SHP77 treated with DMSO at 0.1 percent for 48 hours (cell line): Measurements from ENCODE around the gene AQP12B.

Experiments used
- DNase-seq: peaks from one replicate; lab custom pipeline; 2025; lab: John Stamatoyannopoulos, UW

AQP12B gene

GRCh38 chr2:240717681-240718581 lies 35.2 kb upstream of the AQP12B start:
- no peak for DNase-seq

DNA sequence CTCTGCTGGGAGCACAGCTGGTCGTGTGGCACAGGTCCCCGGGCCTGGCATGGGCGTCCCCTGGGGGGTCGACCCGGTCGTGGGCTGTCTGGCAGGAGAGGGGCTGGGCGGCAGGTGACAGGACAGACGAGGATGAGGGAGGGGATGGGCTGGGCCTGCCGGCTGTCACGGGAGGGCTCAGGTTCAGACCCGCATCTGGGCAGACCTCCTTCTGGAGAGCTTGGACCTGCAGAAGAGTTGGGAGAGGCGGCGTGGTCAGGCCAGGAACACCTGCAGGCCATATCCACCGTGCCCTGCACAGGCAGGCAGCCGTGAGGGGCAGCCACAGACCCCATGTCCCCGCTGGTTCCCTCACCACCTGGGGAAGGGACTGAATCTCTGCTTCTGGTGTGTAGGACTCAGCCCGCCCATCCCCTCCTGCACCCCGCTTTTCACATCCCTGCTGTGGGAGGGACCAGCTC lies 34.5 kb upstream of the AQP12B start:
- no peak for DNase-seq

GRCh38 chr2:240716130-240716798 lies 33.6 kb upstream of the AQP12B start:
- no peak for DNase-seq

DNA sequence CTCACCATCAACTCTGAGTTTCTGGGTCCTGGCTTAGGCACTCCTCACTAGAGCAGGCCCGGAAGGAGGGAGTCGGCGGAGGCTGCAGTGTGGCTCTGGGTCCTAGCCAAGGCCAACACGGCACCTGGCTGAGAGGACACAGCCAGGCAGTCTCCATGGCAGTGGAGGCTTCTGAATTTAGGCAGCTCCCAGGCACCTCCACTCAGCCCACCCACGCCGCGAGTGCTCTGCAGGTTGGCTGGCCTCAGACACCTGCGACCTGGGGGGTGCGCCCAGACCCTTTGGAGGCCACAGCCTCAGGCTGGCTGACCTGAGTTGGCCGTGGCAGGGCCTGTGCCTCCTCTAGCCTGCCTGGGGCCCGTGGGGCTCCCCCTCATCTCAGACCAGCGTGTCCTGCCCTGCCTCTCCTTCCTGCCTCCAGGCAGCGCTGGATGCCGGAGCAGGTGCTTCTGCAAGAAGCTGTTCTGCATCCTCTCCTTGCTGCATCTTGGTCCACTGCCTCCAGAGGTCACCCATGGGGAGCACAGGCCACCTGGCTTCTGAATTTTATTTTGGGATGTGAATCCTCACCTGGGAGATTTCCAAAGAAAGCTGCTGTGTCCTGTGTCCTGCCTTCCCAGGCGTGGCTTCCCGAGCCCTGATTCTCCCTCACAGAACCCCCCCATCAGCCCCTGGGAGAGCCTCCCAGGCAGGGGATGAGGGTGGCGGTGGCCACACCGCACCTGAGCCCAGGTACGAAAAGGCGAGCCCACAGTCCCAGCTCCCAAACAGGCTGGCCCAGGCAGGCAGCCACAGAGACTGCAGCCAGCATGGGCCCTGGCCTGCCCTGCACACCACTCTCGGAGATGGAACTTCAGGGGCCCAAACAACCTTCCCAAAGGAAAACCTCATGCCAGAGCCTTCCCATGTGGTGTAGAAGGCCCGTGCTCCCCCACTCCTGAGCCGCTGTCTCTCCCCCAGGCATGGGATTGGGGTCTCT lies 32.4 kb upstream of the AQP12B start:
- no peak for DNase-seq

GRCh38 chr2:240713928-240714746 lies 31.5 kb upstream of the AQP12B start:
- no peak for DNase-seq

- DNase-seq: no peak
Observed at GRCh38 chr2:240713071-240713927, 30.6 kb upstream of the AQP12B start.

GRCh38 chr2:240712121-240712520 lies 29.4 kb upstream of the AQP12B start:
- DNase-seq: no peak

- DNase-seq: no peak
Observed at GRCh38 chr2:240711701-240712100, 29.0 kb upstream of the AQP12B start.

GRCh38 chr2:240711296-240711695 lies 28.6 kb upstream of the AQP12B start:
- DNase-seq: no peak

GRCh38 chr2:240708457-240708856 lies 25.8 kb upstream of the AQP12B start:
- DNase-seq: no peak

GRCh38 chr2:240707821-240708220 lies 25.1 kb upstream of the AQP12B start:
- no peak for DNase-seq

- no peak for DNase-seq
Observed at GRCh38 chr2:240707043-240707756, 24.5 kb upstream of the AQP12B start.

DNA sequence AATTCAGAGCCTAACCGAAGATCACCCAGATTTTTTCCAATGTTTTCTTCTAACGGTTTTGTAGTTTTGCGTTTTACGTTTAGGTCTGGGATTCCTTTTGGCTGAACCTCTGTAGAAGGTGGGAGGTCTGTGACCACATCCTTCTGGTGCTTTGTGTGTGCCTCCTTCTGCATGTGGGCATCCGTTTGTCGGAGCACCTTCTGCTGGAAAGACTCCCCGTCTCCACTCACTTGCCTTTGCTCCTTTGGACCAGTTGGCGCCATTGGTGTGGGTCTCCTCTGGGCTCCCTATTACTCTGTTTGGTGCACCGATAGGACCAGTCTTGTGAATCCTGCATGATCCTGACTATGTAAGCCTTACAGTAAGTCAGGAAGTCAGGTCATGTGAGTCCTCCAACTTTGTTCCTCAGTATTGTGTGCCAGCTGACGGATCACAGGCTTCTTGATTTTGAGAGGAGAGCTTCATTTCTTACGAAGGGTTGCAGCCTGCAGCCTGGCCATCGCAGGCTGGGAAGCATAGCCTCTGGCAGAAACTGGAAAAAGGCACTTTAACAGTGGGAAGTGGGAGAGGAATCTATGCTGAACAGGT lies 22.6 kb upstream of the AQP12B start:
- DNase-seq: no peak

- no peak for DNase-seq
Observed at GRCh38 chr2:240704651-240705050, 22.0 kb upstream of the AQP12B start.

DNA sequence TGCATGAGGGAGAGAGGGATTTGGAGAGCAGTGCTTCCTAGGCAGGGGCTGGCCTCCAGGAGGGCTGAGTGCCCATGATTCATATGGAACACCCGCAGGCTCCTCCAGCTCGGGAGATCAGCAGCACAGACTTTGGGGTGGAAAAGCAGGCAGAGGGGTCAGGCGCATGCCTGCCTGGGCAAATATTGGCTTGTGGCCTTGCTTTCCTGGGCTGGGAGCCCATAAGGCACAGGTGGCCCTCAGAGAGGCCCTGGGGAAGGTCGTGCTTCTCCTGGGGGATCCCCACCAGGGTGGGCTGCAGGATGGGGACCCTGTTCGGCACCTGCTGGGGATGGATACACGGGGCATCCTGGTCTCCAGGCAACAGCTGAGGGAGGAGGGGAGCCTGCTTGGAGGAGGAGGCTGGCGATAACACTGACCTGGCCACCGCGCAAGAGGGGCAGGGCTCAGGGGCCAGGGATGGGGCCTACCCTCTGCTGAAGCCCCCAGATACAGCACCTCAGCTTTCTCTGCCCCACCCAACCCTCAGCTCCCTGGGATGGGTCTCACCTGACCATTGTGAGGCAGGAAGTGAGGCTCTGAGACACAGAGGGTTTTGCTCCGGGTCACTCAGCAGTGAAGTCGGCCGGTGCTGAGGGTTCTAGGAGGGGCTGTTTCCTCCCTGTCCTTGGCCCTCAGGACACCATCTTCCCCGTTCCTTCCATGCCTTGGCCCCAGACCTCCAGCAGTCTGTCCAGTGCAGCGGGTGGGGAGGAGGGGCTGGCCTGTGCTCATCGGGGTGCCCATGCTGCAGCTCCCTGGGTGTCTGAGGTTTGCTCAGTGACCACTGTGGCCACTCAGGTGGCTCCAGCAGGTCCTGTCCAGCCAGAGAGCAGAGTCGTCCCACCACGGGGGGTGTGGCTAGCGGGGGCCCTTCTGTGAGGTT lies 21.0 kb upstream of the AQP12B start:
- no peak for DNase-seq

DNA sequence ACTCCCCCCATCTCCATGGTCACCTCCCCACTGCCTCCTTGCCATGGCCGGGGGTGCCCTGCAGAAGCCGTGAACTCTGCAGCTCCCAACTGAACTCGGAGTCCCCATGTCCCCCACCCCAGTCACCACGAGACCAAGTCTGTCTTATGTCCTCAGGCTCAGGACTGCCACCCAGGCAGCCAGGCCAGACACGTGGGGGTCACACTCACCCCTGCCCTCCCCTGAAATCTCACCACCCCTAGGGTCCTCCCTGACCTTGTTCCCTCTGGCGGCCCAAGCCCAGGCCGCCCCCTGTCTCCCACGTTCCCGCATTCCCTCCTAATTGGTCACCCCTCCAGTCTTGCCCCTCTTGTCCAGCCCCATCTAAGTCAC lies 19.9 kb upstream of the AQP12B start:
- no peak for DNase-seq

DNA sequence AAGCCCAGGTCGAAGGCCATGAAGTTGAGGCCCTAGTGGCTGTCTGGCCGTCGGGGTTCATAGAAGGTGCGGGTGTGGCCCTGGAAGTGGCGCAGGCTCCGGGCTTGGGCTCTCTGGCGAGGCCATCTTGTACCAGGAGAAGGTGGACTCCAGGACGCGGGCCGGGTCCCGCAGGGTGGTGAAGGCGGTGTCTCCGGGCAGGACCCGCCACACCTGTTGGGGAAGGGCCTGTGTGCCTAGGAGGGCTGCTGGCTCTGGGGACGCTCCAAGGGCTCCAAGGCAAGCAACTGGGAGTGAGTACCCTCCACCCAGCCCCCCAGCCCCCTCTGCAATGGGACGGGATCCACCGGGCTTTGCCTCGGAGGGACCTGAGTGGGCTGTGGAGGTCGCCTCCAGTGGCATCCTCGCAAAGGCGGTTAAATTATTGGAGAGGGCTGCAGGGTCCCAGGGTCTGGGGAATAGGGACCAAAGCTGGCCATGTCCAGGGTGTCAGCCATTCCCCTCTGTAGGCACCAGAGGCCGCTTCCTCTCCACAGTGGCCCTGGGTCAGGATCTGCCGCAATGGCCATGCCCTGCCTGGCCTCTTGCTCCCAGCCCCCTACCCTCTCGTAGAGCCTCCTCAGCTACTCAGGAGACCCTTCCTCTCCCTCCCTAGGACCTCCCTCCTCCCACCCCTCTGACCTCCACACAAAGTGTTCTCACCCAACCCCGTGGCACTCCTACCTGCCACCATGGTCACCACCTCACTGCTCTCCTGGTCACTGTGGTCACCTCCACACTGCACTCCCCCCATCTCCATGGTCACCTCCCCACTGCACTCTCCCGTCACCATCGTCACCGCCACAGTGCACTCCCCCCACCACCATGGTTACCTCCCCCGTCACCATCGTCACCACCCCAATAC lies 19.3 kb upstream of the AQP12B start:
- DNase-seq: no peak
